Fibroblast of lung (primary cell): ENCODE results near the gene KRT34. TPM values are rescaled to one million over a fixed set of nuclear protein-coding genes. Genes with fewer than 3 reads are reported as not detected.

Source experiments
- DNase-seq, 2 donors: peaks; one replicate each; pipeline versions ENCODE4 v3.0.0 to v3.0.0-alpha.2; 2010; ENCODE audit warnings: low read depth in 2 of 2
- H2AFZ ChIP-seq: 2 replicates; pipeline ENCODE4 v1.5.1; 2012; ENCODE audit warnings: low read length, control low read depth, inconsistent platforms
- H3K27ac ChIP-seq: 2 replicates; pipeline ENCODE4 v1.5.1; 2011; ENCODE audit warnings: low read length, control low read depth; ENCODE audit not compliant: insufficient read depth
- H3K27me3 ChIP-seq: 2 replicates; pipeline ENCODE4 v1.5.1; 2011; ENCODE audit warnings: mild to moderate bottlenecking, low read length; ENCODE audit not compliant: control insufficient read depth, insufficient read depth
- H3K36me3 ChIP-seq: 2 replicates; pipeline ENCODE4 v1.5.1; 2011; ENCODE audit warnings: low read length; ENCODE audit not compliant: control insufficient read depth, insufficient read depth
- H3K4me1 ChIP-seq: 2 replicates; pipeline ENCODE4 v1.5.1; 2011; ENCODE audit warnings: low read length; ENCODE audit not compliant: control insufficient read depth, insufficient read depth; ENCODE audit errors: extremely low read depth
- H3K4me2 ChIP-seq: 2 replicates; pipeline ENCODE4 v1.5.1; 2011; ENCODE audit warnings: low read length, control low read depth; ENCODE audit not compliant: insufficient read depth; ENCODE audit errors: extremely low read depth
- H3K4me3 ChIP-seq, 4 experiments: fragments of 200-600 bp in 1 of 4; sonication (generic) in 1 of 4; replicated peaks in 1 of 4; 2 replicates each; pipeline ENCODE4 v1.5.1; 2011 to 2016; ENCODE audit warnings: low read length in 4 of 4, low read depth in 3 of 4, mild to moderate bottlenecking in 3 of 4, control low read depth in 2 of 4, inconsistent platforms in 1 of 4, mixed read lengths in 1 of 4; ENCODE audit not compliant: insufficient read depth in 1 of 4; ENCODE audit errors: control extremely low read depth in 1 of 4
- H3K79me2 ChIP-seq: 2 replicates; pipeline ENCODE4 v1.5.1; 2012; ENCODE audit warnings: mild to moderate bottlenecking, low read length, inconsistent platforms; ENCODE audit not compliant: control insufficient read depth, insufficient read depth
- H3K9ac ChIP-seq: 2 replicates; pipeline ENCODE4 v1.5.1; 2011; ENCODE audit warnings: mild to moderate bottlenecking, low read length, control low read depth; ENCODE audit not compliant: insufficient read depth
- H3K9me3 ChIP-seq: 2 replicates; pipeline ENCODE4 v1.5.1; 2012; ENCODE audit warnings: low read depth, low read length; ENCODE audit not compliant: control insufficient read depth, insufficient read depth
- H4K20me1 ChIP-seq: 2 replicates; pipeline ENCODE4 v1.5.1; 2011; ENCODE audit warnings: low read length; ENCODE audit not compliant: control insufficient read depth, insufficient read depth; ENCODE audit errors: extremely low read depth
- CTCF ChIP-seq, 2 donors: IDR thresholded peaks in 1 of 2; conservative IDR thresholded peaks in 1 of 2; 1 replicate in 1 of 2; 2 replicates in 1 of 2; pipeline ENCODE4 v1.5.1; 2011 to 2012; ENCODE audit warnings: low read length in 2 of 2, control low read depth in 1 of 2, inconsistent platforms in 1 of 2, low read depth in 1 of 2, mild to moderate bottlenecking in 1 of 2
- EZH2 ChIP-seq: IDR thresholded peaks from 2 replicates; pipeline ENCODE4 v1.5.1; 2012; ENCODE audit warnings: low read length, control low read depth, mild to moderate bottlenecking; ENCODE audit errors: missing control alignments
- polyA plus RNA-seq, 2 donors: library from polyadenylated mRNA; depleted of rRNA in 1 of 2; stranded (reverse) in 1 of 2; unstranded in 1 of 2; fragments of >200 nt; gene quantifications; 2 replicates each; pipeline ENCODE4 v1.2.1, GENCODE V29; 2011 to 2012; ENCODE audit warnings: missing spikeins in 1 of 2
- total RNA-seq: library from RNA; depleted of rRNA; stranded (reverse); fragments of >200 nt; gene quantifications from 2 replicates; pipeline ENCODE4 v1.2.1, GENCODE V29; 2014

KRT34 gene
- total and polyA plus RNA-seq, 2 donors (not counting 1 experiment from before 2014, with no cell fraction given): under 0.01 to 1.00 TPM

GRCh38 chr17:41328207-41328606, 53.9 kb downstream of the KRT34 start:
- no peak for DNase-seq
- Histone ChIP-seq H3K36me3 (no peaks in the 10 kb centered on the region), H3K4me2 (no peak overlapping the region), H2AFZ (no peak overlapping the region), H3K4me1 (no peaks in the 10 kb centered on the region), H3K4me3 (no peak overlapping the region), H3K9me3 (no peaks in the 10 kb centered on the region), H3K79me2 (no peaks in the 10 kb centered on the region), H3K9ac (no peak overlapping the region), H3K27ac (no peak overlapping the region), H4K20me1 (no peaks in the 10 kb centered on the region), H3K27me3 (no peaks in the 10 kb centered on the region)
- TF ChIP-seq EZH2: no peak
- TF ChIP-seq CTCF (conservative IDR thresholded peaks at IDR 0.05 in 1 of 2, IDR thresholded peaks at IDR 0.05 in 1 of 2; ENCODE audit: low read depth in 1 of 2, low read length in 2 of 2): no peak

Other genes starting within 250 kb of the KRT34 start
Only the 30 nearest of the 32 such genes appear.
- gene KRTAP4-5, start 232.5 kb downstream of the KRT34 start, total RNA-seq: not detected in 2 replicates
- not detected in 2 replicates for gene KRTAP4-5, start 232.5 kb downstream of the KRT34 start, polyA plus RNA-seq
- not detected in 2 replicates for gene KRTAP4-4, start 221.6 kb downstream of the KRT34 start, total RNA-seq
- not detected in 2 replicates for gene KRTAP4-4, start 221.6 kb downstream of the KRT34 start, polyA plus RNA-seq
- not detected in 2 replicates for gene KRTAP4-3, start 214.1 kb downstream of the KRT34 start, total RNA-seq
- gene KRTAP4-3, start 214.1 kb downstream of the KRT34 start, polyA plus RNA-seq: not detected in 2 replicates
- gene KRTAP4-2, start 204.1 kb downstream of the KRT34 start, total RNA-seq: not detected in 2 replicates
- not detected in 2 replicates for gene KRTAP4-2, start 204.1 kb downstream of the KRT34 start, polyA plus RNA-seq
- not detected in 2 replicates for gene KRTAP4-1, start 197.4 kb downstream of the KRT34 start, total RNA-seq
- not detected in 2 replicates for gene KRTAP4-1, start 197.4 kb downstream of the KRT34 start, polyA plus RNA-seq
- not detected in 2 replicates for gene KRTAP9-1, start 192.4 kb downstream of the KRT34 start, total RNA-seq
- gene KRTAP9-1, start 192.4 kb downstream of the KRT34 start, polyA plus RNA-seq: not detected in 2 replicates
- not detected in 2 replicates for gene KRTAP9-2, start 155.7 kb downstream of the KRT34 start, total RNA-seq
- not detected in 2 replicates for gene KRTAP9-2, start 155.7 kb downstream of the KRT34 start, polyA plus RNA-seq
- gene KRTAP9-3, start 149.9 kb downstream of the KRT34 start, total RNA-seq: not detected in 2 replicates
- gene KRTAP9-3, start 149.9 kb downstream of the KRT34 start, polyA plus RNA-seq: not detected in 2 replicates
- gene KRTAP9-8, start 144.3 kb downstream of the KRT34 start, total RNA-seq: not detected in 2 replicates
- gene KRTAP9-8, start 144.3 kb downstream of the KRT34 start, polyA plus RNA-seq: not detected in 2 replicates
- gene KRTAP9-4, start 132.6 kb downstream of the KRT34 start, total RNA-seq: not detected in 2 replicates
- gene KRTAP9-4, start 132.6 kb downstream of the KRT34 start, polyA plus RNA-seq: not detected in 2 replicates
- gene KRTAP9-9, start 126.9 kb downstream of the KRT34 start, total RNA-seq: not detected in 2 replicates
- gene KRTAP9-9, start 126.9 kb downstream of the KRT34 start, polyA plus RNA-seq: not detected in 2 replicates
- not detected in 2 replicates for gene KRTAP9-6, start 116.9 kb downstream of the KRT34 start, total RNA-seq
- gene KRTAP9-6, start 116.9 kb downstream of the KRT34 start, polyA plus RNA-seq: not detected in 2 replicates
- gene KRTAP9-7, start 106.6 kb downstream of the KRT34 start, total RNA-seq: not detected in 2 replicates
- not detected in 2 replicates for gene KRTAP9-7, start 106.6 kb downstream of the KRT34 start, polyA plus RNA-seq
- gene KRTAP29-1, start 79.5 kb downstream of the KRT34 start, total RNA-seq: not detected in 2 replicates
- gene KRTAP29-1, start 79.5 kb downstream of the KRT34 start, polyA plus RNA-seq: not detected in 2 replicates
- gene KRTAP16-1, start 73.0 kb downstream of the KRT34 start, total RNA-seq: not detected in 2 replicates
- not detected in 2 replicates for gene KRTAP16-1, start 73.0 kb downstream of the KRT34 start, polyA plus RNA-seq
- not detected in 2 replicates for gene KRTAP17-1, start 66.6 kb downstream of the KRT34 start, total RNA-seq
- not detected in 2 replicates for gene KRTAP17-1, start 66.6 kb downstream of the KRT34 start, polyA plus RNA-seq
- gene KRT33A, start 31.5 kb downstream of the KRT34 start, total RNA-seq: not detected in 2 replicates
- not detected in 2 replicates for gene KRT33A, start 31.5 kb downstream of the KRT34 start, polyA plus RNA-seq
- not detected in 2 replicates for gene KRT33B, start 12.5 kb downstream of the KRT34 start, total RNA-seq
- gene KRT33B, start 12.5 kb downstream of the KRT34 start, polyA plus RNA-seq: not detected in 2 replicates
- gene KRT31, start 15.3 kb upstream of the KRT34 start, total RNA-seq: not detected in 2 replicates
- not detected in 2 replicates for gene KRT31, start 15.3 kb upstream of the KRT34 start, polyA plus RNA-seq
- gene KRT37, start 42.3 kb upstream of the KRT34 start, total RNA-seq: not detected in 2 replicates
- not detected in 2 replicates for gene KRT37, start 42.3 kb upstream of the KRT34 start, polyA plus RNA-seq
- gene KRT38, start 58.7 kb upstream of the KRT34 start, total RNA-seq: under 0.01 TPM in 1 of 2 replicates, not detected in the other
- 0.02 and 0.07 TPM in 2 replicates for gene KRT38, start 58.7 kb upstream of the KRT34 start, polyA plus RNA-seq
- under 0.01 TPM in 2 replicates for gene KRT32, start 85.1 kb upstream of the KRT34 start, total RNA-seq
- 0.03 and 0.09 TPM in 2 replicates for gene KRT32, start 85.1 kb upstream of the KRT34 start, polyA plus RNA-seq
- gene KRT35, start 98.8 kb upstream of the KRT34 start, total RNA-seq: not detected in 2 replicates
- gene KRT35, start 98.8 kb upstream of the KRT34 start, polyA plus RNA-seq: not detected in 2 replicates
- gene KRT36, start 107.6 kb upstream of the KRT34 start, total RNA-seq: not detected in 2 replicates
- 0.03 TPM in 2 replicates for gene KRT36, start 107.6 kb upstream of the KRT34 start, polyA plus RNA-seq
- not detected in 2 replicates for gene KRT13, start 123.3 kb upstream of the KRT34 start, total RNA-seq
- 0.03 TPM in 1 of 2 replicates, not detected in the other for gene KRT13, start 123.3 kb upstream of the KRT34 start, polyA plus RNA-seq
- gene KRT15, start 136.6 kb upstream of the KRT34 start, total RNA-seq: 0.17 TPM in 1 of 2 replicates, not detected in the other
- 0.47 and 1.8 TPM in 2 replicates for gene KRT15, start 136.6 kb upstream of the KRT34 start, polyA plus RNA-seq
- gene KRT19, start 146.0 kb upstream of the KRT34 start, total RNA-seq: 11.6 and 22.3 TPM in 2 replicates
- gene KRT19, start 146.0 kb upstream of the KRT34 start, polyA plus RNA-seq: 8.1 and 32.6 TPM in 2 replicates
- not detected in 2 replicates for gene KRT9, start 189.8 kb upstream of the KRT34 start, total RNA-seq
- not detected in 2 replicates for gene KRT9, start 189.8 kb upstream of the KRT34 start, polyA plus RNA-seq
- gene KRT14, start 204.6 kb upstream of the KRT34 start, total RNA-seq: not detected in 2 replicates
- gene KRT14, start 204.6 kb upstream of the KRT34 start, polyA plus RNA-seq: 0.62 and 0.94 TPM in 2 replicates
- not detected in 2 replicates for gene KRT16, start 230.5 kb upstream of the KRT34 start, total RNA-seq
- gene KRT16, start 230.5 kb upstream of the KRT34 start, polyA plus RNA-seq: 0.05 and 0.09 TPM in 2 replicates